ENCODE measurements around the gene CTDSP1. TPM values are rescaled to one million over a fixed set of nuclear protein-coding genes. Genes with fewer than 3 reads are reported as not detected.
A peak's percentile ranks its signal among the peaks of the same experiment; 100 is the strongest.

Gene CTDSP1, protein sequence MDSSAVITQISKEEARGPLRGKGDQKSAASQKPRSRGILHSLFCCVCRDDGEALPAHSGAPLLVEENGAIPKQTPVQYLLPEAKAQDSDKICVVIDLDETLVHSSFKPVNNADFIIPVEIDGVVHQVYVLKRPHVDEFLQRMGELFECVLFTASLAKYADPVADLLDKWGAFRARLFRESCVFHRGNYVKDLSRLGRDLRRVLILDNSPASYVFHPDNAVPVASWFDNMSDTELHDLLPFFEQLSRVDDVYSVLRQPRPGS
- total RNA-seq, result 100 to 1,000 TPM; 141 to 162 TPM
- 100 to 1,000 TPM in 1 of 2 donors, 10 to 100 TPM in 1; 61.6 to 137 TPM for polyA plus RNA-seq
- long read RNA-seq, donor 1, transcript CTDSP1-201 (7 exons, 2,638 nt), result major isoform, 6 of 148 reads
- long read RNA-seq, donor 1, partial matches to known transcripts, result 130 of 148 reads
- long read RNA-seq, donor 1, other reads (novel, unspliced or antisense), result 12 of 148 reads
- long read RNA-seq, donor 2, partial matches to known transcripts, result 10 of 46 reads
- long read RNA-seq, donor 2, other reads (novel, unspliced or antisense), result 31 of 46 reads

DNA sequence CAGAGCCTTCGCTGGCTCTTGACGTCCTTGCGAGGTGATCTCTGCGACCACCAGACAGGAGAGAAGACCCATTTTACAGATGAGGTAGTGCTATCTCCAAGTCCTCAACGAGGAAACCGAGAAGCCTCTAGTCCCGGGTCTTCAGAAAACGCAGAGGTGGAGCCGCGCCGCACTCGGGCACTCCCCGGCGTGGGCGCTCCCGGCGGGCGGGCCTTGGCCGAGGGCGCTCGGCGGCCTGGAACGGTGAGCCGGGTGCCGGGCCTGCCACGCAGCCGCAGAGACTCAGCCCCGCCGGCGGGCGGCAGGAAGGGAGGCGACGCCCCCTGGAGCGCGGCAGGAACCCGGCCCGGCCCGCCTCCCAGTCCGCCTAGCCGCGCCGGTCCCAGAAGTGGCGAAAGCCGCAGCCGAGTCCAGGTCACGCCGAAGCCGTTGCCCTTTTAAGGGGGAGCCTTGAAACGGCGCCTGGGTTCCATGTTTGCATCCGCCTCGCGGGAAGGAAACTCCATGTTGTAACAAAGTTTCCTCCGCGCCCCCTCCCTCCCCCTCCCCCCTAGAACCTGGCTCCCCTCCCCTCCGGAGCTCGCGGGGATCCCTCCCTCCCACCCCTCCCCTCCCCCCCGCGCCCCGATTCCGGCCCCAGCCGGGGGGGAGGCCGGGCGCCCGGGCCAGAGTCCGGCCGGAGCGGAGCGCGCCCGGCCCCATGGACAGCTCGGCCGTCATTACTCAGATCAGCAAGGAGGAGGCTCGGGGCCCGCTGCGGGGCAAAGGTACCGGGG is at the start of gene CTDSP1:
CTDSP1 (plus strand) TSS at position 478 of the 776 bp plus-strand sequence; CDS start at position 701, 223 bp downstream.
- Histone ChIP-seq H3K4me3 (ENCODE audit: low read length in 2 of 2) (peak within 1 kb of the TSS; percentile 93 to 96), H3K4me1 (ENCODE audit: control insufficient read depth in 1 of 2, insufficient read depth in 2 of 2, low read length in 2 of 2) (no peaks in the 10 kb centered on the region), H3K27ac (ENCODE audit: low read depth in 1 of 2, low read length in 2 of 2) (peak within 1 kb of the TSS; percentile 89 to 90), H3K36me3 (ENCODE audit: control insufficient read depth in 1 of 2, insufficient read depth in 2 of 2, low read length in 1 of 2) (peaks cover 0 to 8% of the 10 kb centered on the region in 2 donors), H3K27me3 (ENCODE audit: control insufficient read depth in 1 of 2, insufficient read depth in 2 of 2, low read length in 1 of 2) (no peaks in the 10 kb centered on the region), H3K9me3 (ENCODE audit: control insufficient read depth, low read length) (no peaks in the 10 kb centered on the region)
- DNase-seq, result peak; percentile 98 to 99
- ATAC-seq (ENCODE audit: low FRiP score), result peak; percentile 78
- intact Hi-C loops (cut with DNase I), result loop anchor here (5.0 to 10.0 kb wide), 2 partner anchors 97 to 215 kb away; no protein-coding TSS in a partner anchor
- 0% methylated on average over 52 to 77 of the region's 78 CpGs for WGBS, 2 donors

DNA sequence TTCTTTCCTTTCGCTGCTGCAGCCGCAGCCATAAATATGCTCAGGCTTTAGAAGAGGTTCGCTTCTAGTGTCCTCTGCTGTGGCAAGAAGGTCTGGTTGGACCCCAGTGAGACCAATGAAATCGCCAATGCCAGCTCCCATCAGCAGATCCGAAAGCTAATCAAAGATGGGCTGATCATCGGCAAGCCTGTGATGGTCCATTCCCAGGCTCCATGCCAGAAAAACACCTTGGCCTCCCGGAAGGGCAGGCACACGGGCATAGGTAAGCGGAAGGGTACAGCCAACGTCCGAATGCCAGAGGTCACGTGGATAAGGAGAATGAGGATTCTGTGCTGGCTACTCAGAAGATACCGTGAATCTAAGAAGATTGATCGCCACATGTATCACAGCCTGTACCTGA is 45.6 kb upstream of the CTDSP1 start:
- H3K4me1 ChIP-seq (ENCODE audit: control insufficient read depth in 1 of 2, insufficient read depth in 2 of 2, low read length in 2 of 2), result no peaks in the 10 kb centered on the region
- H3K36me3 ChIP-seq (ENCODE audit: control insufficient read depth in 1 of 2, insufficient read depth in 2 of 2, low read length in 1 of 2), result no peaks in the 10 kb centered on the region
- intact Hi-C loops (cut with DNase I), result no loop called here
- ATAC-seq (ENCODE audit: low FRiP score), result no peak
- no peaks in the 10 kb centered on the region for H3K27me3 ChIP-seq (ENCODE audit: control insufficient read depth in 1 of 2, insufficient read depth in 2 of 2, low read length in 1 of 2)
- no peaks in the 10 kb centered on the region for H3K9me3 ChIP-seq (ENCODE audit: control insufficient read depth, low read length)
- DNase-seq, result peak in 1 of 2 donors; percentile 48
- no peak overlapping the region for H3K4me3 ChIP-seq (ENCODE audit: low read length in 2 of 2)
- H3K27ac ChIP-seq (ENCODE audit: low read depth in 1 of 2, low read length in 2 of 2), result no peak overlapping the region
- 89 to 97% methylated on average over 14 of the region's 14 CpGs for WGBS, 2 donors

DNA sequence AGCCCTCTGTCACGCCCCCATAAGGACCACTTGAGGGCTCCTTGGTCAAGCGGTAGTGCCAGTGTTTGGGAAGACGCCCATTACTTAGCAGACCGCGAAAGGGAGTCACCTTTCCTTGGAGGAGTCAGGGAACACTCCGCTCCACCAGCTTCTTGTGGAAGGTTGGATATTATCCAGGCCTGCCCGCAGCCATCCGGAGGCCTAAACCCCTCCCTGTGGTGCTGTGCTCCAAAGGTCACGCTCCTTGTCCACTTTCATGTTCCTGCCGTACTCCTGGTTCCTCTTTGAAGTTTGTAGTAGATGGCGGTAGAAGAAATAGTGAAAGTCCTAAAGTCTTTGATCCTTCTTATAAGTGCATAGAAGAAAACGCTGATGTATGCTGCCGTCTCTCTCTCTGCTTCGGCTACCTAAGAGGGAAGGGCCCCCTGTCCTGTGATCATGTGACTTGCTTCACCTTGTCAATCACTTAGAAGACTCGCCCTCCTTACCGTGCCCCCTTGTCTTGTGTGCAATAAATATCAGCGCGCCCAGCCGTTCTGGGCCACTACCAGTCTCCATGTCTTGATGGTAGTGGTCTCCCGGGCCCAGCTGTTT is 44.7 kb upstream of the CTDSP1 start:
- Histone ChIP-seq H3K27me3 (ENCODE audit: control insufficient read depth in 1 of 2, insufficient read depth in 2 of 2, low read length in 1 of 2) (no peaks in the 10 kb centered on the region), H3K36me3 (ENCODE audit: control insufficient read depth in 1 of 2, insufficient read depth in 2 of 2, low read length in 1 of 2) (no peaks in the 10 kb centered on the region), H3K9me3 (ENCODE audit: control insufficient read depth, low read length) (no peaks in the 10 kb centered on the region), H3K4me1 (ENCODE audit: control insufficient read depth in 1 of 2, insufficient read depth in 2 of 2, low read length in 2 of 2) (no peaks in the 10 kb centered on the region), H3K4me3 (ENCODE audit: low read length in 2 of 2) (no peak overlapping the region), H3K27ac (ENCODE audit: low read depth in 1 of 2, low read length in 2 of 2) (no peak overlapping the region)
- ATAC-seq (ENCODE audit: low FRiP score) (no peak), DNase-seq (no peak)
- WGBS, 2 donors, result 86 to 94% methylated on average over 20 of the region's 20 CpGs
- intact Hi-C loops (cut with DNase I), result no loop called here

DNA sequence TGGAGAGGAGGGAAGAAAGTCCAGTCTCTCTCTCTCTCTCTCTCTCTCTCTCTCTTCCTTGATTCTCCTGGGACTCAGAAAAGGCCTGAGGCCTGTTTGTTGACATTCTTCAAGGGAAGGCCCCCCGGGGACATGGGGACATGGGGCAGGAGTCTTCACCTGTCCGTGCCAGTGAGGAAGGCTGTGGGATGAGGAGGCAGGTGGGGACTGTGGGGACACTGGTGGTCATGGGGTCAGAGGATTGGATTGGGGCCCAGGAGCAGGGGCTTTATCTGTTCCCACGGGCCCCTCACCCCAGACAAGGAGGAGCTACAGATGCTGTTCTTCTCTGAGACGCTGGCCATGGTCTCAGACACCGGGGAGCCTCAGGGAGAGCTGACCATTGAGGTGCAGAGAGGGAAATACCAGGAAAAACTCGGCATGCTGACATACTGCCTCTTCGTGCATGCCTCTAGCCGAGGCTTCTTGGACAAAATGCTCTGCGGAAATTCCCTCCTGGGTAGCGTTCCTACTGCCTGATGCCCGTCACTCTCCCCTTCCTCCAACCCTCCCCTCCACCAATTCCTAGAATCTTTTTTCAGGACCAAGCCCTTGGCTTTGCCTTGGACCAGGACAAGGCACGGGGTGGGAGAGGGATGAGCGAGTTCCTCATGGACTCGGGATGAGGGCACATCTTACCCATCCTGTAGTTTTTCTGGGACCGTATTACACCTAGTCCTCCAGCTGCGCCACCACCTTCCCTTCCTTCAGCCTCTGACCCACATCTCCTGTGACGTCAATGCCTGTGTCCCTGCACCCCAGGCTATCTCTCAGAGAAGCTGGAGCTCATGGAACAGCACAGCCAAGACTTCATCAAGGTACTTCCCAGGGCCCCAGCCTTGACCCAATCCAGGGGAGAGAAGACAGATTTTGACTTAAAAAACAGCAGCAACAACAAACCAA is 42.2 kb upstream of the CTDSP1 start:
- intact Hi-C loops (cut with DNase I), result loop anchor here in 1 of 2 donors (2.0 kb wide), 1 partner anchor 57 kb away; no protein-coding TSS in a partner anchor
- H3K27ac ChIP-seq (ENCODE audit: low read depth in 1 of 2, low read length in 2 of 2), result no peak overlapping the region
- 49 to 58% methylated on average over 17 of the region's 17 CpGs for WGBS, 2 donors
- no peaks in the 10 kb centered on the region for H3K27me3 ChIP-seq (ENCODE audit: control insufficient read depth in 1 of 2, insufficient read depth in 2 of 2, low read length in 1 of 2)
- no peaks in the 10 kb centered on the region for H3K36me3 ChIP-seq (ENCODE audit: control insufficient read depth in 1 of 2, insufficient read depth in 2 of 2, low read length in 1 of 2)
- no peak for DNase-seq
- H3K4me1 ChIP-seq (ENCODE audit: control insufficient read depth in 1 of 2, insufficient read depth in 2 of 2, low read length in 2 of 2), result no peaks in the 10 kb centered on the region
- H3K4me3 ChIP-seq (ENCODE audit: low read length in 2 of 2), result no peak overlapping the region
- peak; percentile 21 for ATAC-seq (ENCODE audit: low FRiP score)
- no peaks in the 10 kb centered on the region for H3K9me3 ChIP-seq (ENCODE audit: control insufficient read depth, low read length)

DNA sequence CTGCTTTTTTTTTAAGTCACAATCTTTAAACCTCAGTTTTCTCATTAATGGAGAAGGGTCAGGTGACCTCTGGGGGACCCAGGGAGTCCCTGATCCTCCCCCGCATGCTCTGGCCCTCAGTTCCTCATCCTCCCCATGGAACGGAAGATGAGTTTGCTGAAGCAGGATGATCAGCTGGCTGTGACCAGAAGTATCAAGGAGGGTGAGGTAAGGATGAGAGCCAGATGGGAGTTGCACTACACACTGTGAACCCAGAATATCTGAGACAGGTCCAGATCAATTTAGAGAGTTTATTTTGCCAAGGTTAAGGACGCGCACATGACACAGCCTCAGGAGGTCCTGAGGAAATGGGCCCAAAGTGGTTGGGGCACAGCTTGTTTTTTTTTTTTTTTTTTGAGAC is 39.2 kb upstream of the CTDSP1 start:
- H3K27ac ChIP-seq (ENCODE audit: low read depth in 1 of 2, low read length in 2 of 2), result no peak overlapping the region
- DNase-seq (peak in 1 of 2 donors; percentile 70), ATAC-seq (ENCODE audit: low FRiP score) (no peak)
- H3K36me3 ChIP-seq (ENCODE audit: control insufficient read depth in 1 of 2, insufficient read depth in 2 of 2, low read length in 1 of 2), result no peaks in the 10 kb centered on the region
- H3K4me1 ChIP-seq (ENCODE audit: control insufficient read depth in 1 of 2, insufficient read depth in 2 of 2, low read length in 2 of 2), result no peaks in the 10 kb centered on the region
- H3K27me3 ChIP-seq (ENCODE audit: control insufficient read depth in 1 of 2, insufficient read depth in 2 of 2, low read length in 1 of 2), result no peaks in the 10 kb centered on the region
- intact Hi-C loops (cut with DNase I), result no loop called here
- H3K9me3 ChIP-seq (ENCODE audit: control insufficient read depth, low read length), result no peaks in the 10 kb centered on the region
- H3K4me3 ChIP-seq (ENCODE audit: low read length in 2 of 2), result no peak overlapping the region
- 95 to 96% methylated on average over 4 of the region's 4 CpGs for WGBS, 2 donors

DNA sequence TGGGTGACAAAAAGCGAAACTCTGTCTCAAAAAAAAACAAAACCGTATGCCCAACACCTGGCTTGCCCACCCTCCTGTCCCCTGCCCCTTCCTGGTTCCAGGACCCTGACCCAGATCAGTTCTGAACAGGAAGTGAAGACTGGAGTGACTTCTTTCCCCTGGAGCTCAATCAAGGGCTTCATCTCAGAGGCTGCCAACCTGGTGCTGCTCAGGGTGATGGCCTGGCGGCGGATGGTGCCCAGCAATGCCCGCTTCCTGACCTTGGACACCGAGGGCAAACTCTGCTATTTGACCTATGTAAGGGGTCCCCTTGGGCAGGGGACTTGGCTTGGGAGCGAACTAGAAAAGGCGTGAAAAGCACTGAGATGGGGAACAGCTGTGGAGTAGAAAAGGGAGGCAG is 37.1 kb upstream of the CTDSP1 start:
- Histone ChIP-seq H3K27ac (ENCODE audit: low read depth in 1 of 2, low read length in 2 of 2) (no peak overlapping the region), H3K4me3 (ENCODE audit: low read length in 2 of 2) (no peak overlapping the region), H3K27me3 (ENCODE audit: control insufficient read depth in 1 of 2, insufficient read depth in 2 of 2, low read length in 1 of 2) (no peaks in the 10 kb centered on the region), H3K36me3 (ENCODE audit: control insufficient read depth in 1 of 2, insufficient read depth in 2 of 2, low read length in 1 of 2) (no peaks in the 10 kb centered on the region), H3K9me3 (ENCODE audit: control insufficient read depth, low read length) (no peaks in the 10 kb centered on the region), H3K4me1 (ENCODE audit: control insufficient read depth in 1 of 2, insufficient read depth in 2 of 2, low read length in 2 of 2) (no peaks in the 10 kb centered on the region)
- intact Hi-C loops (cut with DNase I), result no loop called here
- 94 to 96% methylated on average over 8 of the region's 8 CpGs for WGBS, 2 donors
- no peak for DNase-seq
- no peak for ATAC-seq (ENCODE audit: low FRiP score)

DNA sequence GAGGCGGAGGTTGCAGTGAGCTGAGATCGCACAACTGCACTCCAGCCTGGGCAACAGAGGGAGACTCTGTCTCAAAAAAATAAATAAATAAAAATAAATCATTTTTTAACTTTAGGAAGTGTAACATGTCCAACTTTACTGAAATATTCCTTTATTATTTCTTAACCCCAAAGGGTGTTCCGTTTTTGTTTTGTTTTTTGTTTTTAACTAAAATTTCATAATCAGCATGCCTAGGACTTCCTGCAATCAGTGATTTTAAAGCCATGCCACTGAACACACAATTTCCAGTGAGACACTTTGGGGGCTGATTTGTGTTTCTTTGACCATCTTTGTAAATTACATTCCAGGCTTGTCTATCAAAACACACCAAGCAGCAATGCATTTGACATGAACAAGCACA is 35.9 kb upstream of the CTDSP1 start:
- no peaks in the 10 kb centered on the region for H3K4me1 ChIP-seq (ENCODE audit: control insufficient read depth in 1 of 2, insufficient read depth in 2 of 2, low read length in 2 of 2)
- no peaks in the 10 kb centered on the region for H3K9me3 ChIP-seq (ENCODE audit: control insufficient read depth, low read length)
- no peak for ATAC-seq (ENCODE audit: low FRiP score)
- intact Hi-C loops (cut with DNase I), result no loop called here
- no peak for DNase-seq
- no peak overlapping the region for H3K4me3 ChIP-seq (ENCODE audit: low read length in 2 of 2)
- 88% methylated on average over 3 of the region's 3 CpGs for WGBS, 2 donors
- no peak overlapping the region for H3K27ac ChIP-seq (ENCODE audit: low read depth in 1 of 2, low read length in 2 of 2)
- H3K27me3 ChIP-seq (ENCODE audit: control insufficient read depth in 1 of 2, insufficient read depth in 2 of 2, low read length in 1 of 2), result no peaks in the 10 kb centered on the region
- H3K36me3 ChIP-seq (ENCODE audit: control insufficient read depth in 1 of 2, insufficient read depth in 2 of 2, low read length in 1 of 2), result no peaks in the 10 kb centered on the region

DNA sequence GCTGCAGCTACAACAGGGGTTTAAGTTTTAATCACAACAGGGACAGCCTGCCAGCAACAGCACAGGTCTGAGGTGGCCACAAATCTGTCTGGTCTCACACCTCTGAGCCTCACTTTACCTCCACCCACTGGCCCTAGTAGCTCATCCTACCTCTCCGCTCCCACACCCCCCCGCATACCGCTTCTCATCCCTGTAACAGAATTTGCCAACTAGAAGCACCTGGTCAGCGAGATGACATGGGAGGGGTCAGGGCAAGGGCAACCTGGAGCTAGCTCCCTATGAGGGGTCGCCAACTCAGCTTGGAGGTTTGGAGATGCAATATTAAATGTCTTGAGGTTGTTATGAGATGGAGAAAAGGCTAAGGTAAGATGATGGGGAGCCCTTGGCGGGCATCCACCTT is 35.5 kb upstream of the CTDSP1 start:
- DNase-seq (peak in 1 of 2 donors; percentile 37), ATAC-seq (ENCODE audit: low FRiP score) (no peak)
- H3K36me3 ChIP-seq (ENCODE audit: control insufficient read depth in 1 of 2, insufficient read depth in 2 of 2, low read length in 1 of 2), result no peaks in the 10 kb centered on the region
- no peaks in the 10 kb centered on the region for H3K9me3 ChIP-seq (ENCODE audit: control insufficient read depth, low read length)
- H3K4me3 ChIP-seq (ENCODE audit: low read length in 2 of 2), result no peak overlapping the region
- no peaks in the 10 kb centered on the region for H3K4me1 ChIP-seq (ENCODE audit: control insufficient read depth in 1 of 2, insufficient read depth in 2 of 2, low read length in 2 of 2)
- intact Hi-C loops (cut with DNase I), result no loop called here
- H3K27ac ChIP-seq (ENCODE audit: low read depth in 1 of 2, low read length in 2 of 2), result no peak overlapping the region
- H3K27me3 ChIP-seq (ENCODE audit: control insufficient read depth in 1 of 2, insufficient read depth in 2 of 2, low read length in 1 of 2), result no peaks in the 10 kb centered on the region
- 79 to 89% methylated on average over 6 of the region's 6 CpGs for WGBS, 2 donors
